Limb (tissue), 2 donors: ENCODE measurements around the gene CAMTA1.

Source experiments
- DNase-seq, 2 donors: peaks; one replicate each; pipeline ENCODE4 v3.0.0-alpha.2; 2016; ENCODE audit errors: extremely low spot score in 2 of 2

The CAMTA1 gene

DNA sequence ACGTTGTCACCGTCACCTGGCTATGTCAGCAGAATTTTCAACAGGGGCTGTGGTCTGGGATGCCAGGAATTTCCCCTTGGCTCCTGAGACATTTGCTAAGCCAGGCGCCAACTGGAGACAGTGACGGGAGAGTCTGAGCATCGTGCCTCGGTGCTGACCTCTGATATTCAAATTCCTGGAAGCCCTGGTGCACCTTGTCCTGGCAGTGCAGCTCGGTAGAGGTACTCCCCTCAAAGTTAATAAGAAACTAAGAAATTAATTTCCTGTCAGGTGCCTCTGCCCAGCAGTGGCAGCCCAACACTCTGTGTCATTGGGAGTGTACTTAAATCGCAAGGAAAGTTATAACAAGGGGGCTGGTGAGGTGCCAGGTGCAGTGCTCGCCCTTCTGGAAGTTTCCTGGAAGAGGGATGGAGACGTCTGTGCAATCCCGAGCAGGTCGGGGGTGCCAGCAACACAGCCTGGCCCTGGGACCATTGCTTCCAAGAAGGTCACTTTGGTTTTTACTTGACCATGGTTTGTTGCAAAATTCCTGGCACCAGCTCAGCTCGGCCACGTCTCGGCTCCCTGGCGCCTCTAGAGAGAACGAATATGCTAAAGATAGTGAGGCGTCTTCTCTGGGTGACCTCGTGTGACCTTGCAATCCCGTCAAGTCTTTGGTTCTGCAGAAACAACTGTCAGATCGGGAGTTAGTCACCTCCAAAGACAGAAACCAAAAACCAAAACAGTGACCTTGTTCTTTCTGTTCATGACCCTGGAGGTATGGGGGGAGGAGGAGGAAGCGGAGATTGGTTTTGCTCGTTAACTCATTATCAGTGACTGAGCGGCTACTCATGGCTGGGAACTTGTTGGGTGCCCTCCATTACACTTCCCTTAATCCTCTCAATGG lies 836.3 kb downstream of the CAMTA1 start:
- DNase-seq: no peak

GRCh38 chr1:7623842-7624241 lies 838.6 kb downstream of the CAMTA1 start:
- no peak for DNase-seq

DNA sequence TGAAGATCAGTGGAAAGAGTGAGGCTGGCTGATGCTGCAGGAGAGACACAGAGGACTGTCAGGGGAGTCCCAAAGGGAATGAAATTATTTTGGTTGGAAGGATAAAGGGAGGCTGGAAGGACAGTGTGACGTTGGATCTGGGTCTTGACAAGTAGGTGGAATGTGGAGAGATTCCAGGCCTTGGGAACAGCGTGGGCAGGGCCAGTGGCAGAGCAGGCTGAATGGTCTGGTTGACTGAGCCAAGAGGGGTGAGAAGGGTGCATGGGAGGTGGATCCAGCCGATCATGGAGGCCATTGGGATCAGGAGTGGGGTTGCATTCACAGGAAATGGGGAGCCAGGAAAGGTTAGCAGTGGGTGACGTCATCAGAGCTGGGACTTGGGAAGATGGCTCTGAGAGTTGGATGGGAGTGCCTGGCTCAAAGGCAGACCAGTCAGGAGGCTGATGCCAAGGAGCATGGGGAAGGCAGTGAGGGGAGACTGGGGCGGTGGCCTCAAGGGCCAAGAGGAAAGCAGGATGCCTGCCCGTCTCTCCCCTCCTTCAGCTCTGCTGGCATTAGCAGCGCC lies 839.6 kb downstream of the CAMTA1 start:
- no peak for DNase-seq

GRCh38 chr1:7625401-7625800 lies 840.1 kb downstream of the CAMTA1 start:
- no peak for DNase-seq

DNA sequence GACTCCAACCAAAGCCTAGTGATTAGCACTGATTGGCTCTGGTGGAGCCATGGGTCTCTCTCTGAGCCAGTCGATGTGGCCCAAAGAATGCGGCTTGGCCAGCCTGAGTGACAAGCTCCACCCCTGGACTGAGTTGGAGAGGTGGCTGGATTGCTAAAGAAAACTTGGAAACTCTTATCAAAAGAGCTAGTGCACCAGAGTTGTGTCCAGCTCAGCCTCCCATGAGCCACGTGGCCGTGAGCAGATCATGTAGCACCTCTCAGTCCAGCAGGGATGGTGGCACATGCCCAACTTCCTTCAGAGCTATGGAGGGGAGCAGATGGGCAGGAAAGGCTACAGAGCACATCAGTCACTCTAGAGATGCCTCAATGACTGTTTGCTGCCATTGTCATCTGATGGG lies 843.0 kb downstream of the CAMTA1 start:
- DNase-seq: no peak

DNA sequence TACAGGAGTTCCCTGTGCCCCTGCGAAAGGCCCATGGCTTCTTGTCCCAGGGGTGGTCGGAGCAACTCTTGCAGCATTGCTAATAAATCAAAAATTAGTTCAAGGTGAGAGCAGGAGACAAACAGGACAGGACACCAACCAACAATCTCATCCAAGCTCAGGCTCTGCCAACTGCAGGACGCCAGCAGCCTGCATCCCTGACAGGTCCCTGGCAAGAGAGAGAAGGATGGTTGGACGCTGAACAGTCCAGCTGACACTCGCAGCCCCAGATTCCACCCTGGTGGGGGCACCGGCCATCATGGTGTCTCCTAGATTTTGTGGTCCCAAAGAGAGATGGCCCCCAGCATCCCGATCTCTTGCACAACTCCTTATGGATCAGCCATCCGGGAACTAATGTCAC lies 843.8 kb downstream of the CAMTA1 start:
- DNase-seq: no peak

DNA sequence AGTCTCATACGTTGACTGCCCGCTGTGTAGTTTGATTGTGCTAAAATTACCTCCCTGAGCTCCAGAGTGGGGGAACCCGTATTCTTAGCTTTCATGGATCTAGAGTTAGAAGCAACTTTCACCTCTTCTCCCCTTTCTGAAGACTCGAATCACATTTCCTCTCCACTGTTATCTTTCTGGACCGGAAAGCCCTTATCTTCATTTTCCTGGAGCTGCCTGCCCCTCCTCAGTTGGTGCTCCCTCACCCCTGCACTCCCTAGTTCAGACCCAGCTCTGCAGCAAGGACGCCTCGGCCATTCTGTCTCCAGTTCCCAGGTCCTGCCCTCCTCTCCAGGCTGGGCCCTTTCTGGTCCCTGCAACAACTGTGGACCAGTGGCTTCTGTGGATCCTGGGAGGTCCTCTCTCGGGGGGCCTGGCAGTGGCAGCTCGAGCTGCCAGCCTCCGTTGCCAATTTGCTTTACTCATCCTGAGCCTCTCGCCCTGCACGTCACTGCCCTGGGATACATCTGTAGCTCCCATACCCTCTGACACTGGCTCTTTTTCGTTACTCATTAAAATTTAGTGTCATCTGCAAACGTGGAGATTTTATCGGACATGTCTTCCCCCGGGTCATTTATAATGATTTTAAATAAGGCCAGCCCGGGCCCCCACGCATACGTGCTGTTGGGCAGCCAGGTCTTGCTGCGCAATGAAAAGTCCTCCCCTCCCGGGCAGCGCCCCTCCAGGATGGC lies 844.4 kb downstream of the CAMTA1 start:
- DNase-seq: no peak

DNA sequence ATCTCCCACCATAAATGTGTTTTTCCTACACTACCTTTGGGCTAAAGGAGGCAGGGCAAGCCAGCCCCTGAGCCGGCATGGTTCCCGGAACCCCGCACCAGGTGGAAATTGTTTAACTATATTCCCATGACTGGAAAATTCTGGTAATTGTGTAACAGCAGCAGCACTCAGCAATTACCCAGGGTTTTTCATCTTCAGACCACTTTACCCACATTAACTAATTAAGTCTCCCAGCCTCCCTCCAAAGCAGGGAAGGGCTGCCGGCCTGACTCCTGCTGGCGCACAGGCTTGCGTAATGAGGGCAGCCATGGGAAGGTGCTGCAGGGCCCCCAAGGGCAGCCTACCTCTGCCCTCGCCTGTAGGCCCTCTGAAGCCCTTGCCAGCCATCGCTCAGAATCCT lies 845.1 kb downstream of the CAMTA1 start:
- no peak for DNase-seq

DNA sequence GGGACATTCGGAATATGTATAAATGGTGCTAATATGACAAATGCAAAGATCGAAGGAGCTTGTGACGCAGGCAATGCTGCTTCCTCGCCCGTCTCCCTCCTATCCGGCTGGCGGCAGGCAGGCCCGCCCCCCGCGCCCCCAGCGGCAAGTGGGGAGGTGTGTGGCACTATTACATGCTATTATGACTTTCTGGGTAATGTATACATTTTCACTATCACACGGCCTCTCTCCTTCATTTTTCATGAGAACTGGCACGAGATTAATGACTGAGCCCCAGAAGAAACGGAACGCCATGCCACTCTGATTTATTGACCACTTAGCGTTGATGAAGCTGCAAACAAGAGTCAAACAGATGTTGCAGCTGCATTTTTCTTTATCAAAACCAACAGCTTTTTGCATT lies 846.9 kb downstream of the CAMTA1 start:
- DNase-seq: no peak

GRCh38 chr1:7632681-7633080 lies 847.4 kb downstream of the CAMTA1 start:
- no peak for DNase-seq

DNA sequence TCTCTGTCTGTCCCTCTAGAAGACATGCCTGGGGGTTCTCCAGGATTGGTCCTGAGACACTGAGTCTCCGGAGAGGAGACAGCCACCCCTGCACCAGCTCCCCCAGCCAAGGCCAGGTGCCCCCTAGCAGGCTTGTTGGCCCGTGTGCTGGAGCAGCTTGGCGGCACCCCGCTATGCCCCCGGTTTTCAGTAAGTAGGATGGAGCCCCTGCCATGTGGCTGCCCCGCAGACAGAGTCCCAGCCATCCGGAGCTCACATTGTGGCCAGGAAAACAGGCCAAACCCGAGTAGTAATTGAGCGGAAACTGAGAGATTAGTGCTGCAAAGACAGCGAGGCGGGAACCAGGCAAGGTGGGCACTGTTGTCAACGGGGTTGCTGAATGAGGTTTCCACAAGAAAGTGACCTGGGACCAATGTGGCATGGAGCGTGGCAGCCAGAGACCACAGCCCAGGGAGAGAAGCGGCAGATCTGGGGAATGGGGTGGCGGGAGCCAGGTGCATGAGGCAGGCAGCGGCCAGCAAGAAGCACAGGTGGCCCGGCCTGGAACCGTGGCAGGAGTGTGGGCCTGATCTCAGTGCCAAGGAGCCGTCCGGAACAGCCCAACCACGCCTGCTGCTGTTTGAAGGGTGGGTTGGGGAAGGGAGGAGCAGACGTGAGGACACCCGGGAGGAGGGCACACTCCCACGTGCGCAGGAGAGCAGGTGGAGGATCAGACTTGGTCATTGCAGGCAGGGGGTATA lies 848.4 kb downstream of the CAMTA1 start:
- no peak for DNase-seq

DNA sequence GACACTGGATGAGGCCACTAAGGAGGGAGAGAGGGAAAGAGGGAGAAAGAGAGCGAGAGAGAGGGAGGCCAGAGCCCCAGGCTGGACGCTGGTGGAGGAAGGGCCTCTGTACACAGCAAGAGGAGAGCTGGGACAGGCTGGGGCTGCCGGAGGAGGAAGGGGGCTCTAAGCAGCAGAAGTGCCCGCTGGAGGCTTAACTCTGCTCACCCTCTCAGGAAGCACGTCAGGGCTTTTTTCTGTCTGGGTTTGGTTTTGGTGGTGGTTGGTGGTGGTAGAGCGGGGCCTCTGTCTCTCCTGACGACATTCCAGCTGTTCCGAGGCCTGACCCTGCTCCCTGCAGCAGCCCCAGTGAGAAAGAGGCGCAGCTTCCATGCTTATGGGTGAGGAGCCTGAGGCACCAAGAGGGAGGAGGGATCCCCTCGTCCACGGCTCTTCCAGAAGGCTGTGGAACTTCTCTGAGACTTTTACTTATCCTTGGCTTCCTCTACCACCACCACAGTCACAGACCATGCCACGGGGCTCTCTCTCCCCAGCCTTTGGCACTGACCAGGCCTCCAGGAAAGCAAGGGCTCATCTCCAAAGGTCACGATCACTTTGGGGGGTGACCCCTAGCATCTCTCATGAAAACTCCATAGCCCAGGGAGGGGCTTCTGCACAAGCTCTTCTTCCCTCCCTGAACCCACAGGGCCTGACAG lies 849.4 kb downstream of the CAMTA1 start:
- DNase-seq: no peak

GRCh38 chr1:7636795-7637526 lies 851.7 kb downstream of the CAMTA1 start:
- DNase-seq: no peak

- no peak for DNase-seq
Measured at GRCh38 chr1:7638078-7638477, 852.8 kb downstream of the CAMTA1 start.

GRCh38 chr1:7639435-7640131 lies 854.3 kb downstream of the CAMTA1 start:
- no peak for DNase-seq

DNA sequence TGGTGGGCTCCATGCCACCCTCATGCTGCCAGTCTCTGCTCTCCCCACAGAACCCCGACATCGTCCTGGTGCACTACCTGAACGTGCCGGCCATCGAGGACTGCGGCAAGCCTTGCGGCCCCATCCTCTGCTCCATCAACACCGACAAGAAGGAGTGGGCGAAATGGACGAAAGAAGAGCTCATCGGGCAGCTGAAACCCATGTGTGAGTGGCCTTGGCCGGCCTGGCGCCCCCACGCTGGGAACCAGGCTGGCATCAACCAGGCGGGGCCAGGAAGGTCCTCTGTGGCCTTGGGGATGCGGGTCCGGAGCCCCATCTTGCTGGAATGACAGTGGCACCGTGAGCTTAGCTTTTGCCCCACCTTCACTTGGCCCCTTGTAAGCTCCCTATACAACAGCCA lies 855.1 kb downstream of the CAMTA1 start:
- no peak for DNase-seq

DNA sequence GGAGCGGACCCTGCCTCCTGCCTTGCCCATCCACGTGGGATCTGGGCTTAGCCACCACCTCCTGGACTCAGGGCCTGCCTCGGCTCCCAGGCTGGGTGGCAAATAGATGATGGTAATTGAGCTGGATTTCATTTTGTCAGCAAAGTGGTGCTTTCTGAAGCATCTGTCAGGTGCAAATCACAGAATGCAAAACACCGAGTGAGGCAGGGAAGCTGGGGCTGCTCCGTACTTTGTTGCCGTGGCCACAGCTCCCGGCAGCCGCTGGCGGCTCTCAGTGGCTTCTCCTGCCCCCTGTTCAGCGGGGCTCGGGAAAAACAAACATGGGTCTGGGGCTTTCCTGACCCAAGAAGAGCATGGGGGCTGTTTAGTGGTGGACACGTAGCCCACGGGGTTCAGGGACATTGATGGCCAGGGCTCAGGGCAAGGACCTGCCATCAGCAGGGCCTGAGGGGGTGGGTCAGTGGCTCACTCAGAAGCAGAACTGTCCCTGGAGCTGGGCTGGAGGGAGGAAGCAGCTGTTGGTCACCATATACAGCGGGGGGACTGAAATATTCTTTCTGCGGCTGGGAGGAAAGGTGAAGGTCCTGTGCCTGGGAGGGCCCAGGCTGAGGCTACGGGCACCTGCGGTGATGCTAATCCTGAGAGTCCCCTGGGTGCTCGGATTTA lies 855.8 kb downstream of the CAMTA1 start:
- DNase-seq: no peak

DNA sequence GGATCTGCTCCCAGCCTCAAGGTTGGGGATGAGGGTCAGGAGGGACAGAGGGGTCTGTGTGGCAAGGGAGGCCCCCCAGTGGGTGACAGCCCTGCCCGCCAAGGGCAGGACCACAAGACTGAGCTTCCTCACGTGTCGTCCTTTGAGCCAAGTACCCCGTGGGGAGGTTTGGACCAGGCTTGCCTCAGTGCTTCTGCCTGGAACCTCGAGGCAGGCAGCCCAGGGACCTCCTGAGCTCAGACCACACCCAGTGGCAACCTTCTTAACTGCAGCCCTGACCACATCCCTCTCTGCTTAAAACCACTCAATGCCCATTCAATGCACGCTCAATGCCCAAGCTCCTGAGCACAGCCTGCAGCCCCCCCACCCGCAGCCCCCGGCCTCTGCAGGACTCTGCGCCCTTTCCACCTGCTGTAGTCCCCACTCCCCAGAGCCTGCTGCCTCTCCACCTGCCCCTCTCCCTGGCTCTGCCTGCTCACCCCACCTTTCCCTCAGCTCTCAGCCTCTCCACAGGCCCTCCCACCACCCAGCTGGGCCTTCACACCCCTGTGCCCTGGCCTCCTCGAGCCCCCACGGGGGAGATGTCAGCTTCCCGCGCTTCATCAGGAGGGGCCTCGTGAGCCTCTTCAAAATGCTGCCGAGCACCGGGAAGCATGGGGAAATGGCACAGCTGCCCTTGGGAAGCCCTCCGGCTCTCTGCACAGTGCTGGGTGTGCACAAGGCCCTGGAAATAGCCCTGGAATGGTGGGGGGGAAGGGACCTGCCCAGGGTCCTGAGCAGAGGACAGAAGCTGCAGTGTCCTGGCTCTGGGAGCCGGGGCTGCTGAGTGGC lies 856.5 kb downstream of the CAMTA1 start:
- DNase-seq: no peak

- DNase-seq: no peak
Measured at GRCh38 chr1:7642418-7642704, 857.1 kb downstream of the CAMTA1 start.
